Stromal cell of bone marrow (primary cell): Measurements from ENCODE around the gene ADGRA1.
"Not testable (repeated sequence)": the region's sequence is repeated elsewhere in the genome, so short reads cannot be mapped to it uniquely, and the experiment has no call there.

Experiments
- DNase-seq: peaks from one replicate; pipeline ENCODE4 v3.0.0-alpha.2; 2012; ENCODE audit warnings: low read depth

Gene ADGRA1

DNA sequence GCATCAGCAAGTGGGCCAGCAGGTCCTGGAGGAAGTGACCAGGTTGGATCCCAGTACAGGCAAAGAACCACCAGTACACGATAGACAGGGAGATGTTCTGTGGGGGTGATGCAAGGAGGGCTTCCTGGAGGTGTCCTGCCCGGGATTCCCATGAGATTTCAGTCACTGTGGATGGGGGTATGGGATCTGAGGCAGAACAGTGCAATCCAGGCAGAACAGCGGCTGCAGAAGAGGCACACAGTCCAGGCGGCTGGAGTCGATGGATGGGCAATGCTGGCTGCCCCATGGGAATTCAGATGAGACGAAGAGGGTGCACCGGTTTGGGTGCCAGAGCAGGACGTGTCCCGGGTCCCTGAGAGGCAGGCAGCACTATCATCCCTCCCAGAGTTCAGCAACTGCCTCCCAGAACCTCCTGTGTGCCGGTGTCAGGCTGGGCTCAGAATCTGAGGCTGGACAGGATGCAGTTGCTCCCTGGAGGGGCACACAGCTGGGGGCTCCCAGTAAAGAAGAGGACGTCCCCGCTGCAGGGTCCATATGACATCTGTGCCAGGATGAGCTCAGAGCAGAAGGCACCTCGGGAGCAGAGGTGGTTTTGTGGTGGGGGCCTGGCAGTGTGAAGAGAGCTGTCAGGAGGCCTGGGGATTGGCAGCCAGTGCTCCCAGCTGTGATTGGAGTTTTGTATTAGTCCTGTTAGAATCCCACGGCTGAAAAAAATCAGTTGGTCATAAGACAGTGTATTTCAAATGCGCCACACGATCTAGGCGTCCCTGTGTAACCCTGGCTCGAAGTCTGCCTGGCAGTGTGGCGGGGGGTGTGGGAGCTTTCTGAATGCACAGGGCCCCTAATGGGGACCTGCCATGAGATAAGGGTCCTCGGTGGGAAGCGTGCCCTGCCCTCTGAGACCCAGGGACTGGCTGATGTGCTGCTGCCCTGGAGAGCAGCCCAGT, 75.5 kb downstream of the ADGRA1 start:
- no peak for DNase-seq

DNA sequence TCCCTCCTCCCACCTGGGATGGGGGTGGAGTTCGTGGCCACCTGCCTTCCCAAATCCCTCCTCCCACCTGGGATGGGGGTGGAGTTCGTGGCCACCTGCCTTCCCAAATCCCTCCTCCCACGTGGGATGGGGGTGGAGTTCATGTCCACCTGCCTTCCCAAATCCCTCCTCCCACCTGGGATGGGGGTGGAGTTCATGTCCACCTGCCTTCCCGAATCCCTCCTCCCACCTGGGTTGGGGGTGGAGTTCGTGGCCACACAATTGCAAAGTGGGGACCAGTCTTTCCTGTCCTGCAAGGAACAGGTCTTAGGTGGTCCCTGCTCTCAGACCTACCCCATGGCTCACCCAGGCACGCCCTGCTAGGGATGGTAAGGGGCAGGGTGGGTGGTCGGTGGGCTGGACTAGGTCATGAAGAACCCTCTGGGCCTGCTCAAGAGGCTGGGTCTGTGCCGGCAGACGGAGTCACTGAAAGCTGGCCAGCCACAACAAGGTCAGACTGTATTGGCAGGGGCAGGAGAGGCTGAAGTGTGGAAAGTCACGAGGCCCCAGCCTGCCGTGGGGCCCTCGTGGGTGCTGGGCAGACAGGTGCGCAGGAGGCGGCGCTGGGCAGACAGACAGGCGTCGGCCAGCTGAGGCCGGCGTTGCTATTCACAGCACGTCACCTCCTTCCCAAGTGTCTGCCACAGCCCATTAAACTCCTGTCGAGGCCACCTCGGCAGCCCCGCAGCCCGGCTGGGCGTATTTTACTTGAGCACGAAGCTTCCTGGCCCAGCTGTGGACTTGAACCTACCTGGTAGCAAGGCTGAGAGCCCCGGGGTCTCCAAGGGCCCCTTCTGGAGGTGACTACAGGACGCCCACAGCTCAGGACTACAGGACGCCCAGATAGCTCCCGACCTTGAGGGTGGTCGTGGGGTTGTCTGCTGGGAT, 76.4 kb downstream of the ADGRA1 start:
- no peak for DNase-seq

DNA sequence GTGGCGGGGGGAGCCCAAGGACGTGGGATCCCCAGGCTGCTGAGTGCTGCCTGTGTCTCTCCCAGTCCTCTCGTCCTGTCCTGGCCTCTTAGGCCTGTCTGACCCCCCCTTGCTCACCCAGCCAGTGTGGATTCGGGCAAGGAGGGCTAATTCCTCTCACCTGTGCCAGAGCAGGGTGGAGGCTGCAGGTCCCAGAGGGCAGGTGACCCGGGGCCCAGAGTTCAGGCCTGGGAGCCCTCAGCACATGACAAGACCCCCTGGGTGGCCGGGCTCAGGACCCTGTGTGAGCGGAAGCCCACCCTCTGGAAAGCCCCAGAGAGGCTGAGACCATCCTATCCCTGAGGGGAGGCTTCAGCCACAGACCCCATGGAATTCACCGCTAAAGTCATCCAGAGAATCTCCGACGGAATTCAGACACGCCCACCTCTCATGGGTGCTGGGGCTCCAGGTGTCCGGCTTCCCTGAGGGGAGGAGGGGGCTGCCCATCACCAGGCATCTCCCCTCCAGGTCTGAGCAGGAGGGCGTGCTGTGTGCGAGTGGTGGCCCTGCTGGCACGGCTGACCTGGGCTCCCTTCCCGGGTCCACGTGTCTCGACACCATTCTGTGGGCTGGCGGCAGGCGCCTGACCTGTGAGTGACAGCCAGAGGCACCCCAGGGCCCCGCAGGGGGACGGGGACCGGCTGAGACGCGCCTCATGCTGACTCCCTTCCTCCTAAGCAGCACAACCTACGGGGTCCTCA, 77.3 kb downstream of the ADGRA1 start:
- no peak for DNase-seq

DNA sequence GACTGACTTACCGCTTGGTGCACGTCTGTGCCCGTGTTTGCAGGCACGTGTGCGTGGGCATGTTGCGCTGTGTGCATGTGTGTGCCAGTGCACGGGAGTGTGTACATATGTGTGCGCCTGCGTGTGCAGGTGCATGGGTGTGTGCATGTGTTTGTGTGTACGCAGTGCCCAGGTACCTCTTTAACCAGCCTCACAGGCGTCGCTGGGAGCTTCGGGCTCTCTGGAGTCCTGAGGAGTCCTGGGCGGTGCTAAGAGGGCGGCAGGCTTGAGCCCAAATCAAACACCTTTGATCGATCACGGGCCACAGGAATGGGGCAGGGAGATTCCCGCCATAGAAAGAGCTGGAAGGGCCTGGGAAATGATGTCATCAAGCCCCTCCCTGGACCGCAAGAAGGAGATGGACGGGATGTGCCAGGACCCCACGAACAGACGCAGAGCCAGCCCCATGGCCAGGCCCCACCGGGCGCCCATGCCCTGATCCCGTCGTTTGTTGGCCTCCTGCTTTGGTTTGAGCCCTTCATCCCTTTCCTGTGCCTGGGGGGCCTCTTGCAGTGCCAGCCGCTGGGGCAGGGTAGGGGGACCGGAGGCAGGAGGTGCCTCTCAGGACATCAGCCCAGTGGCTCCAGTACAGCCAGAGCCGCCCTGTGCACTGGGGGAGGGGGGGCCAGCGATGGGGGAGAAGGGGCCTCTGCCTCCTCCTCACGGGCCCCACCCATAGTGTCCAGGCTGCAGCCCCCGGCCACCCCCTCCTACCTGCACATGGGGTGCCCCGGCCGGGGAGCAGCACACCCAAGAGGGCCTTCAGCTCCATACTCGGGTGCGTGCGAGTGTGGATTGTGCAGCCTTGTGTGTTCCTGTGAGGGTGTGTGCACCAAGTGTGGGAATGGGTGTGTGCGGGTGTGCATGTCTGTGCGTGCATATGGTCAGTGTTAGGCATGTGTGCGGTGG, 78.1 kb downstream of the ADGRA1 start:
- DNase-seq: no peak

DNA sequence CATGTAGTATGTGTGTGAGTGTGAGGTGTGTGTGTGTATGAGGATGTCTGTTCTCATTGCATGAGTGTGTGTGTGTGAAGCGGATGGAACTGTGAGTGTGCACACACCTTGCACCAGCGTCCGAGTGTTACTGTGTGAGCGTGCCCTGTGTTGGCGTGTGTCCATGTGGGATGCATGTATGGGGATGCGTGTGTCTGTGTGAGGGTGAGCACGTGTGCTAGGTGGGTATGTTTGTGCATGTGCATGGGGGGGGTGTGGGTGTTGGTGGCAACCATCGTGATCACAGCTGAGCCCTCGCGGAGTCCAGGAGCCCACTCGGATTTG, 78.7 kb downstream of the ADGRA1 start:
- DNase-seq: no peak

DNA sequence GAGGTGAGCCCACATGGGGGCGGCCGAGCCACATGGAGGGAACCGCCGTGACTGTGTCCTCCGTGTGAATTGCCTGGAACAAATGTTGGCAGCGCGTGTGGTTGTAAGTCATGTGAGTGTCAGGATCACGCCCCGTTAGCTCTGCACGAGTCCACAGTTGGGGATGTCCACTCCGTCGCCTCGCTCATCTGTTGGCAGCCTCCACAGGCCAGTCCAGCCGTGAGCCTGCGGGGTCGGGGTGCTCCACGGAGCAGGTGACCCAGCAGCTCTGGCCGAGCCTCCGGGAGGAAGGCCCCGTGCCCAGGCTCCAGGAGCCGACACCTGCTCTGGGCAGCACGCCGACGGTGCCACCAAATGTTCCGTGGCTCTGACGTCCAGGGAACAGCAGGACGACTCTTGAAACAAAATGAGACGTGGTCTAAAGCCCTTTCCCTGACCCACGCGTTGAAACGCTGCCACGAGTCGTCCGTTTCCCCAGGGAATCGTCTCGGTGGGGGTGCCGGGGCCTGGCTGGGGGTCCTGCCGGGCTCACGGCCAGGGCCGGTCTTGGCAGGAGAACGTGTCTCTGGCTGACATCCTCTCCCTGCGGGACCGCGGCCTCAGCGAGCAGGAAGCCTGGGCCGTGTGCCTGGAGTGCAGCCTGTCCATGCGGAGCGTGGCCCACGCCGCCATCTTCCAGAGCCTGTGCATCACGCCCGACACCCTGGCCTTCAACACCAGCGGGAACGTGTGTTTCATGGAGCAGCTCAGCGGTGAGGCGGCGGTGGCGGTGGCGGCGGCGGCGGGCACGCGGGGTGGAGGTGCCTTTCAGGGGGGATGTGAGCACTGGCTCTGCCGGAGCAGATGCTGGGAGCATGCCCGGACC, 79.3 kb downstream of the ADGRA1 start:
- DNase-seq: no peak

DNA sequence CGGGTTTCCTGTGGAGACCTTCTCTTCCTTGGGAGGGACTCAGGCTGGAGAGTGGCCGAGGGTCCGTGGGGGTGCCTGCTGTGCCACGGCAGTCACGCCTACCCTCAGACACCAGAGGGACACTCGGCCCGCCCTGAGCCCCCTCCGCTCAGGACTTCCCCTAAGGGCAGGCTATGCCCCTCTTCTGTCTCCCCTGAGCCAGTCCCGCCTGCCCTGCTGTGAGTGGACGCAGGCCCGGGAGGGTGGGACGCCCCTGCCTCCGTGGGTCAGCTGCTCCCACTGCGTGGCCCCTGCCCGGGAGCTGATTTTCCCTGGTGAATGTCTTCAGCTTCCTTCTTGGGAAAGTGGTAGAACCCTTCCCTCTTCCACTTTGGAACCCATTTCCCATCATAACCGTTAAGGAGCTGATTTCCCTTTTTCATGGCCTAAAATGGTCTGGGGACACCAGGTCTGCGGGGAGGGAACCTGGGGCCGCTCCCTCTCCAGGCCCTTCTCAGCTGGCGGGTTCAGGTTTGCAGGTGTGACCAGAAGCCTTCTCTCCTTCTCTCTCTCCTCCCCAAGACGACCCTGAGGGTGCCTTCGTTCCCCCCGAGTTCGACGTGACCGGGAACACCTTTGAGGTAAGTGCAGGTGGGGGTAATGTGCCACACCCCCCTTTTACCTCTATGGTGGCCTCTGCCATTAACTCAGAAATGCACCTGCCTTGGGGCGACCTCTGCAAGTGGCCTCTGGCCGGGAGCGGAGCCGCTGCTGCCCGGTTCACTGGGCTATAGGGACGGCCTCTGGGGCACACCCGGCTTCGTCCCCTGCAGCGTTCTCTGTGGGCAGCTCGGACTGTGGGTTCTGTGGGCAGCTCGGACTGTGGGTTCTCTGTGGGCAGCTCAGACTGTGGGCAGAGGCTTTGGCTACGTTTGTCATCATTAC, 80.2 kb downstream of the ADGRA1 start:
- no peak for DNase-seq

DNA sequence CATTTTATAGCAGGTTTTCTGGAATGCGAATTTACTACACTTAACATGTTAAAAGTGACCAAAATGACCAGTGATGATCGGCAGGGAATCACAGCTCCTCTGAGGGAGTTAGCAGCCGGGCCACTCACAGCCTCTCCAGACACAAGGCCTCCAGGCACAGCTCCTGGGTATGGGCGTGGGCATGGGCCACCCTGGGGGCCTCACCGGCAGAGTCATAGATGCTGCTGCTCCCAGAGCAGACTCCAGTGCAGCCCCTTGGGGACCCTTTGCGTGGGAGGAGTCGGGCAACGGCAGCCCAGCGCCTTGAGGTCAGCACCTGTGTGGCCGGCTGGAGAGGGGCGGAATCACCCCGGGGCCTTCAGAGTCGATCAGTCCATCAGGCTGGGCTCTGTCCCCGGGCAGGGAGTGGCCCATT, 80.9 kb downstream of the ADGRA1 start:
- no peak for DNase-seq

DNA sequence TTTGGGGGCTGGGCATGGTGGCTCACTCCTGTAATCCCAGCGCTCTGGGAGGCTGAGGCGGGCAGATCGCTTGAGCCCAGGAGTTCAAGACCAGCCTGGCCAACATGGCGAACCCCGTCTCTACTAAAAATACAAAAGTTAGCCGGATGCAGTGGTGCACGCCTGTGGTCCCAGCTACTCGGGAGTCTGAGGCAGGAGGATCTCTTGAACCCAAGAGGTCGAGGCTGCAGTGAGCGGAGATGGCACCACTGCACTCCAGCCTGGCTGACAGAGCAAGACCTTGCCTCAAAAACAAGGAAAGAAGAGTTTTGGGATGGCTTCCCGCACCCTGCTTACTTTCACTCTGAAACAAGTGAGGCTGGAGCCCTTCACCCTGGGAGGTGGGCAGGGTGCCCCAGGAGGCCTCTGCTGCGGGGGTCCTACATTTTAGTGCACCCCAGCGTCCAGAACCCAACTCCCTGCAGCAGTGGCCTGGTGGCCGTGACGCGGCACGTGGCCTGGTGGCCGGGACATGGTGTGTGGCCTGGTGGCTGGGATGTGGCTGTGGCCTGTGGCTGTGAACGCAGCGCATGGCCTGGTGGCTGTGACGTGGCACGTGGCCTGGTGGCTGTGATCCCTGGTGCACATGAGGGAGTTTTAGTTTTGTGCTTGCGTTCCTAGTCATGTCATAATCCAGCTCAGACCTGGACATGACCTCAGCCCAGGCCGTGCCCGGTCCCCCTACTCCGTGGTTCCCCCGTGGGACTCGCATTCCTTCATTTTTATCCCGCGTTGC, 81.6 kb downstream of the ADGRA1 start:
- DNase-seq: no peak

DNA sequence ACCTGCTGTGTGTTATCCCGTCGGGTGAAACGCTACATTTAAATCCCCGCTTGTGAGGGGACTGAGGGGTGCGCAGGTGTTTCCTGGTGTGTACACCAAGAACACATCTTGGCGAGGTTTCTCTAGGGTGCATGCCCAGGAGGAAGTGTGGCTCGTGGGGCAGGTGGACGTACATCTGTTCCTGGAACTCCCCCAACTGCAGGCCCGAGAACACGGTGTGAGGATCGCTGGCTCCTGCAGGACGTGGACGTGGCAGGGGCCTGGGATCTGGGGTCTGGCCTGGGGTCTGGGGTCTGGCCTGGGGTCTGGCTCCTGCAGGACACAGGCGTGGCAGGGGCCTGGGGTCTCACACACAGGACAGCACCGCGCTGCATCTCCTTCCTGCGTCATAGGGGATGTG, 82.4 kb downstream of the ADGRA1 start:
- no peak for DNase-seq

DNA sequence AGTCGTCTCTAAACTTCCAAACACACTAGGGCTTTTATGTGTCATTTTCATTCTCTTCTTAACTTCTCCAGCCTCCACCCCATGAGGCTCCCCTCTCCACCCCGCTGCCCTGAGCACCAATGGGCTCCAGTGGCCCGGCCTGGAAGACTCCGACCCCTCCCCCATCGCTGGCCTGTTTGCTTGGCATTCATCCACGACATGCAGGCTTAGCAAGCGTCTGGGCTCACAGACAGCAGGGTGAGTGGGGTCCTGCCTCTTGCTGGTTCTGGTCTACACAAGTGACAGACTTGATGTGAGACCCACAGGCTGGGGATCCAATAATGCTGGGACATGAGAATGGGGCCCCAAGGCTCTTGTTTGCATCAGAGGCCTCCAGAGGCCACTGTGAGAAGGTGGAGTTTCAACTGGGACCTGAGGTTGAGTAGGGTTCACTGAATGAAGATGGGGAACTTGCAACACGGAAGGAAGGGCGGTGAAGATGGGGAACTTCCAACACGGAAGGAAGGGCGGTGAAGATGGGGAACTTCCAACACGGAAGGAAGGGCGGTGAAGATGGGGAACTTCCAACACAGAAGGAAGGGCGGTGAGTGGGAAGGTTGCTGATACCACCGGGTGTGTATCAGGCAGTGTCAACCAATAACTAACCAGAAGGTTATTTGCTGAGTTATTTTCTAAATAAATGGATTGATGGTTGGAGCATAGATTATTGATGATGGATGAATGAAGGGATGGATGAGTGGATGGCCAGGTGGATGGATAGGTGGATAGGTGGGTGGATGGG, 86.3 kb downstream of the ADGRA1 start:
- DNase-seq: no peak

DNA sequence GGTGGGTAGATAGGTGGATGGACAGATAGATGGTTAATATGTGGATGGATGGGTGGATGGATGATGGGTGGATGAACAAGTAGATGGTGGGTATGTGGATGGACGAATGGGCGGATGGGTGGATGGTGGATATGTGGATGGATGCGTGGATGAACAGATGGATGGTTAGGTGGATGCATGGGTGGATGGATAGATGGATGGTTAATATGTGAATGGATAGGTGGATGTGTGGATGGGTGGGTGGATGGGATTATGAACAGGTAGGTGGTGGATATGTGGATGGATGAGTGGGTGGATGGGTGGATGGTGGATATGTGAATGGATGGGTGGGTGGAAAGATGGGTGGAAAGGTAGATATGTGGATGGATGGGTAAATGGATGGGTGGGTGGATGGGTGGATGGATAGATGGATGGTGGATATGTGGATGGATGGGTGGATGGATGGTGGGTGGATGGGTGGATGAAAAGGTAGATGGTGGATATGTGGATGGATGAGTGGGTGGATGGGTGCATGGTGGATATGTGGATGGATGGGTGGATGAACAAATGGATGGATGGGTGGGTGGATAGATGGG, 87.1 kb downstream of the ADGRA1 start:
- no peak for DNase-seq

DNA sequence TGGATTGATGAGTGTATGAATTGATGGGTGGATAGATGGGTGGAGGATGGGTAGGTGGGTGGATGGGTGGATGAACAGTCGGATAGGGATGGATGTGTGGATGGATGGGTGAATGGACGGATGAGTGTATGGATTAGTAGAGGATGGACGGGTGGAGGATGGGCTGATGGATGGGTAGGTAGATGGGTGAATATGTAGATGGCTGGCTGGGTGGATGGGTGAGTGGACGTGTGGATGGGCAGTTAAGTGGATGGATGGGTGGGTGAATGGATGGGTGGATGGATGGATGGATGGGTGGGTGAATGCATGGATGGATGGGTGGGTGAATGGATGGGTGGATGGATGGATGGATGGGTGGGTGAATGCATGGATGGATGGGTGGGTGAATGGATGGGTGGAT, 87.9 kb downstream of the ADGRA1 start:
- not testable (repeated sequence) for DNase-seq

DNA sequence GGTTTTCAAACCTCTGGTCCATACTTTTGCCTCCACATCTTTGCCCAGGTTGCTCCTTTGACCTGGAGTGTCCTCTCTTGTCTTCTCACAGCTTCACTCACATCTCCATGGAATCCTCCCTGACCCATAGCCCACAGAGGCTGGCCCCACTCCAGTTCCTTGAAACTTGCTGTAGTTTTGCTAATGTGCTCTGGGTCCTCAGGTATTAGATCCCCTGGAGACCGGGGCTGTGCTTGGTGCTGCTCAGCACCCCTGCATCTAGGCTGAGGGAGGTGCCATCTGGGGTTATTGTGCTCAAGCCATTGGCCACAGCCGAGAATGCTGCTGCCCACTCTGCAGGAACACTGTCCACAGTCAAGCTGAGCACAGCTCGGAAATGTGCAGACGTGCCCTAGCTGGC, 88.8 kb downstream of the ADGRA1 start:
- no peak for DNase-seq

DNA sequence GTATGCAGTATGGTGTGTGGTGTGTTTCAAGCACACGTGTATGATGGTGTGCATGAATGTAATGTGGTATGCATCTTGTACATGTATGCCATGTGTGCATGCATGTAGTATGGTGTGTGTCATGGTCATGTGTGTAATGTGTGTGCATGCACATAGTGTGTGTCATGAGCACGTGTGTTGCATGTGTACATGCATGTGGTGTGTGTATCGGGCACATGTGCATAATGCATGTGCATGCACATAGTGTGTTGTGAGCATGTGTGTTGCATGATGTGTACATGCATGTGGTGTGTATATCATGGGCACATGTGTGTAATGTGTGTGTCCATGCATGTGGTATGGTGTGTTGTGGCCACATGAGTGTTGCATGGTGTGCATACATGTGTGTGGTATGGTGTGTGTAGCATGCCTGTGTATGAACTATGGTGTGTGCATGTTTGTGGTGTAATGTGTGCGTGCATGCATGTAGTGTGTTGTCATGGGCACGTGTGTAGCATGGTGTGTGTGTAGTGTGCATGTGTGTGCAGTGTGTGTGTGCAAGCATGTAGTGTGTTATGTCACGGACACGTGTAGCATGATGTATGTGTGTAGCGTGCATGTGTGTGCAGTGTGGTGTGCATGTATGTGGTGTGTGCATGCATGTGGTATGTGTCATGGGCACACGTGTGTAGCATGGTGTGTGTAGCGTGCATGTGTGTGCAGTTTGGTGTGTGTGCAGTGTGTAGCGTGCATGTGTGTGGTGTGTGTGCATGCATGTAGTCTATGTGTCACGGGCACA, 89.8 kb downstream of the ADGRA1 start:
- DNase-seq: no peak

DNA sequence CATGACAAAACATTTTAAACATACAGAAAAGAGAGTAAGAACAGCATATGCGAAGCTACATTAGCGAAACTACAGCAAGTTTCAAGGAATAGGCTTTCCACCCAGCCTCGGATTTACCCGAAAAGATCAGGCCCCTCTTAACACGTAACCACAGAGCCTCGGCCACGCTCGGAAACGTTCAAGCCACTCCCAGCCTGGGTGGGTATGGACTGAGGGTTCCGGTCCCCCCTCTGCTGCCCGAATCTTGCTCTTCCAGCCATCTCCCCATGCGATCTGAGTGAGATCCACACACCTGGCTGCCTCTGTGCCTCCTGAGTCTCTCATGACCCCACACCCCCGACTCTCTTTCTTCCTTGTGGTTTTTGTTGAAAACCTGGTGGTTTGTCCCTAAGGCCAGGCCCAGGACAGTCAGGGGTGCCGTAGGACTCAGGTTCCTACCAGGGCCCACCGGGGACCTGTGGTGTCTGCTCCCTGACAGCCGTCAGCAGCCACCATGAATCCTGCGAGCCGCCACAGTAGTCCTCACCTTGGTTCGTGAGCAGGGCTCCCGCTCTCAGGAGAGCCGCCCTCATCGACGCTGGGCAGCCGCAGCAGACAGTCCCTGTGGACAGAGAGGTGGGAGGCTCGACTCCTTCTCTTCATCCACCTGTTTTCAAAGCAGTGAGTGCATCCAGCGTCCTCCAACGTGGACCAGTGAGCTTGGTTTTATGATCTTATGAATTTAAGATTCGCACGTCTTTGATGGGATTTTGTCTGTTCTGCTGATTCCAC, 90.8 kb downstream of the ADGRA1 start:
- DNase-seq: no peak
